ENCODE data around the gene TDRD1. TPM values are rescaled to one million over a fixed set of nuclear protein-coding genes. Genes with fewer than 3 reads are reported as not detected.

TDRD1 gene
- total and polyA plus RNA-seq, 10 of the 15 experiments (the other 5 are each of a cell fraction or from before 2014, with no cell fraction given), result 0.03 to 0.04 TPM; not detected in 8

DNA sequence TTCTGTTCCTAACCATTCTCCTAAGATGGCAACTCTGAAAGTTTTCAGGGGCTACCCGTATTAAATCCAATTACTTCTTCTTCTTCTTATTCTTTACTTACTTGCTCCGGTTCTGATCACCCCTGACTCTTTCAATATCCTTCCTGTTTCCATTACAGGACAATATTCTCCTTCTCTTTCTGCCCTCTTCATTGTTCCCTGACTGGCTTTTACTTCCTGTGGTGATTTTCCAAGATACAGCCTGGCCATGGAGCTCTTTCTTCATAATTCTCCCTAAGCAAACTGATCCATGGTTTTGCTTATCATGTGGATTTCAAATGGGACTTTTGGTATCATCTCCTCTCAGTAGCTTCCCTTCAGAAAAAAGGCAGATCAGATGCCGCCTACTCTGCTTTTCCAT, 40.6 kb upstream of the TDRD1 start:
- TF ChIP-seq, protein P1, sequence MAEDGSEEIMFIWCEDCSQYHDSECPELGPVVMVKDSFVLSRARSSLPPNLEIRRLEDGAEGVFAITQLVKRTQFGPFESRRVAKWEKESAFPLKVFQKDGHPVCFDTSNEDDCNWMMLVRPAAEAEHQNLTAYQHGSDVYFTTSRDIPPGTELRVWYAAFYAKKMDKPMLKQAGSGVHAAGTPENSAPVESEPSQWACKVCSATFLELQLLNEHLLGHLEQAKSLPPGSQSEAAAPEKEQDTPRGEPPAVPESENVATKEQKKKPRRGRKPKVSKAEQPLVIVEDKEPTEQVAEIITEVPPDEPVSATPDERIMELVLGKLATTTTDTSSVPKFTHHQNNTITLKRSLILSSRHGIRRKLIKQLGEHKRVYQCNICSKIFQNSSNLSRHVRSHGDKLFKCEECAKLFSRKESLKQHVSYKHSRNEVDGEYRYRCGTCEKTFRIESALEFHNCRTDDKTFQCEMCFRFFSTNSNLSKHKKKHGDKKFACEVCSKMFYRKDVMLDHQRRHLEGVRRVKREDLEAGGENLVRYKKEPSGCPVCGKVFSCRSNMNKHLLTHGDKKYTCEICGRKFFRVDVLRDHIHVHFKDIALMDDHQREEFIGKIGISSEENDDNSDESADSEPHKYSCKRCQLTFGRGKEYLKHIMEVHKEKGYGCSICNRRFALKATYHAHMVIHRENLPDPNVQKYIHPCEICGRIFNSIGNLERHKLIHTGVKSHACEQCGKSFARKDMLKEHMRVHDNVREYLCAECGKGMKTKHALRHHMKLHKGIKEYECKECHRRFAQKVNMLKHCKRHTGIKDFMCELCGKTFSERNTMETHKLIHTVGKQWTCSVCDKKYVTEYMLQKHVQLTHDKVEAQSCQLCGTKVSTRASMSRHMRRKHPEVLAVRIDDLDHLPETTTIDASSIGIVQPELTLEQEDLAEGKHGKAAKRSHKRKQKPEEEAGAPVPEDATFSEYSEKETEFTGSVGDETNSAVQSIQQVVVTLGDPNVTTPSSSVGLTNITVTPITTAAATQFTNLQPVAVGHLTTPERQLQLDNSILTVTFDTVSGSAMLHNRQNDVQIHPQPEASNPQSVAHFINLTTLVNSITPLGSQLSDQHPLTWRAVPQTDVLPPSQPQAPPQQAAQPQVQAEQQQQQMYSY (CRISPR knock-in tag; IDR thresholded peaks at IDR 0.05), result no peak
- TF ChIP-seq POU2F2 (IDR thresholded peaks at IDR 0.05; ENCODE audit: borderline replicate concordance, low read depth, low read length), result no peak
- no peak for TF ChIP-seq POLR2AphosphoS2 (IDR thresholded peaks at IDR 0.05; ENCODE audit: low read depth, low read length)
- TF ChIP-seq FOXM1 (IDR thresholded peaks at IDR 0.05; ENCODE audit: low read depth, low read length), result no peak
- TF ChIP-seq ATF7 (IDR thresholded peaks at IDR 0.05; ENCODE audit: low read depth), result no peak
- no peak for TF ChIP-seq HDAC6 (IDR thresholded peaks at IDR 0.05; ENCODE audit: unreplicated experiment)
- TF ChIP-seq LARP7 (IDR thresholded peaks at IDR 0.05), result no peak
- TF ChIP-seq, protein P2, sequence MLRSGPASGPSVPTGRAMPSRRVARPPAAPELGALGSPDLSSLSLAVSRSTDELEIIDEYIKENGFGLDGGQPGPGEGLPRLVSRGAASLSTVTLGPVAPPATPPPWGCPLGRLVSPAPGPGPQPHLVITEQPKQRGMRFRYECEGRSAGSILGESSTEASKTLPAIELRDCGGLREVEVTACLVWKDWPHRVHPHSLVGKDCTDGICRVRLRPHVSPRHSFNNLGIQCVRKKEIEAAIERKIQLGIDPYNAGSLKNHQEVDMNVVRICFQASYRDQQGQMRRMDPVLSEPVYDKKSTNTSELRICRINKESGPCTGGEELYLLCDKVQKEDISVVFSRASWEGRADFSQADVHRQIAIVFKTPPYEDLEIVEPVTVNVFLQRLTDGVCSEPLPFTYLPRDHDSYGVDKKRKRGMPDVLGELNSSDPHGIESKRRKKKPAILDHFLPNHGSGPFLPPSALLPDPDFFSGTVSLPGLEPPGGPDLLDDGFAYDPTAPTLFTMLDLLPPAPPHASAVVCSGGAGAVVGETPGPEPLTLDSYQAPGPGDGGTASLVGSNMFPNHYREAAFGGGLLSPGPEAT (IDR thresholded peaks at IDR 0.05; ENCODE audit: low read depth), result no peak
- Histone ChIP-seq H3K9ac (ENCODE audit: control insufficient read depth, insufficient read depth, low read length) (no peak overlapping the region), H3K36me3 (ENCODE audit: control insufficient read depth in 2 of 2, insufficient read depth in 2 of 2, low read length in 1 of 2) (peaks cover 0 to 10% of the 10 kb centered on the region in 2 experiments; a peak in 1 of 4 replicates), H3K4me2 (ENCODE audit: control insufficient read depth, insufficient read depth) (no peak overlapping the region), H3K9me3 (replicated peaks; ENCODE audit: control insufficient read depth, insufficient read depth, low read length) (no peaks in the 10 kb centered on the region), H2AFZ (ENCODE audit: control insufficient read depth, low read depth, low read length) (no peak overlapping the region), H3K4me3 (no peak overlapping the region), H3K4me1 (ENCODE audit: control insufficient read depth, insufficient read depth, low read length) (no peaks in the 10 kb centered on the region), H3K27me3 (replicated peaks in 1 of 2; ENCODE audit: control insufficient read depth in 2 of 2, insufficient read depth in 2 of 2, low read length in 1 of 2) (no peaks in the 10 kb centered on the region), H3K27ac (ENCODE audit: control insufficient read depth, insufficient read depth) (no peak overlapping the region), H4K20me1 (ENCODE audit: control insufficient read depth, insufficient read depth) (no peaks in the 10 kb centered on the region), H3K79me2 (ENCODE audit: control insufficient read depth, insufficient read depth, low read length) (no peaks in the 10 kb centered on the region)
- ChIA-PET CTCF (no interaction called here), POLR2A (no interaction called here), SMC1A (ENCODE audit: uncharacterized antibody, unreplicated experiment) (interaction anchor here (0.6 kb wide), 1 partner anchor 13 kb away, joined by 4 read pairs; no protein-coding TSS in a partner anchor), RAD21 (ENCODE audit: unreplicated experiment) (no interaction called here)
- FAIRE-seq (no peak), ATAC-seq (no peak), DNase-seq (ENCODE audit: low read depth, low spot score) (no peak)
- intact Hi-C loops (cut with micrococcal nuclease; ENCODE audit: unreplicated experiment) (no loop called here), in situ Hi-C loops (cut with MboI) (no loop called here)
- no TSS peak for BruUV-seq (replicated peaks)
- WGBS (ENCODE audit: insufficient coverage, insufficient replicate concordance, low lambda C conversion rate, missing lambda C conversion rate), result 97% methylated on average over 3 of the region's 3 CpGs
